ENCODE results near the gene OBP2B.
"Not testable (repeated sequence)": the region's sequence is repeated elsewhere in the genome, so short reads cannot be mapped to it uniquely, and the experiment has no call there.

OBP2B gene

GRCh38 chr9:133201424-133202144 is 7.5 kb downstream of the OBP2B start:
- DNase-seq (ENCODE audit: low read depth in 2 of 2), result no peak

- no peak for DNase-seq (ENCODE audit: low read depth in 2 of 2)
Observed at GRCh38 chr9:133200631-133201030, 8.4 kb downstream of the OBP2B start.

GRCh38 chr9:133199648-133200321 is 9.3 kb downstream of the OBP2B start:
- no peak for DNase-seq (ENCODE audit: low read depth in 2 of 2)

GRCh38 chr9:133195029-133195428 is 14.0 kb downstream of the OBP2B start:
- DNase-seq (ENCODE audit: low read depth in 2 of 2), result no peak

GRCh38 chr9:133194597-133194996 is 14.5 kb downstream of the OBP2B start:
- no peak for DNase-seq (ENCODE audit: low read depth in 2 of 2)

- DNase-seq (ENCODE audit: low read depth in 2 of 2), result no peak
Observed at GRCh38 chr9:133191989-133192388, 17.1 kb downstream of the OBP2B start.

- no peak for DNase-seq (ENCODE audit: low read depth in 2 of 2)
Observed at GRCh38 chr9:133189826-133190225, 19.2 kb downstream of the OBP2B start.

GRCh38 chr9:133188843-133189180 is 20.2 kb downstream of the OBP2B start:
- DNase-seq (ENCODE audit: low read depth in 2 of 2), result no peak

- no peak for DNase-seq (ENCODE audit: low read depth in 2 of 2)
Observed at GRCh38 chr9:133188006-133188842, 20.8 kb downstream of the OBP2B start.

- DNase-seq (ENCODE audit: low read depth in 2 of 2), result no peak
Observed at GRCh38 chr9:133187561-133188005, 21.5 kb downstream of the OBP2B start.

GRCh38 chr9:133186736-133187135 is 22.3 kb downstream of the OBP2B start:
- no peak for DNase-seq (ENCODE audit: low read depth in 2 of 2)

GRCh38 chr9:133184971-133185370 is 24.1 kb downstream of the OBP2B start:
- DNase-seq (ENCODE audit: low read depth in 2 of 2), result no peak

GRCh38 chr9:133182151-133182550 is 26.9 kb downstream of the OBP2B start:
- no peak for DNase-seq (ENCODE audit: low read depth in 2 of 2)

GRCh38 chr9:133181561-133181960 is 27.5 kb downstream of the OBP2B start:
- no peak for DNase-seq (ENCODE audit: low read depth in 2 of 2)

- DNase-seq (ENCODE audit: low read depth in 2 of 2), result no peak
Observed at GRCh38 chr9:133180953-133181352, 28.1 kb downstream of the OBP2B start.

- no peak for DNase-seq (ENCODE audit: low read depth in 2 of 2)
Observed at GRCh38 chr9:133173056-133173455, 36.0 kb downstream of the OBP2B start.

- no peak for DNase-seq (ENCODE audit: low read depth in 2 of 2)
Observed at GRCh38 chr9:133171161-133171961, 37.7 kb downstream of the OBP2B start.

GRCh38 chr9:133170716-133171115 is 38.3 kb downstream of the OBP2B start:
- DNase-seq (ENCODE audit: low read depth in 2 of 2), result no peak

- not testable (repeated sequence) for DNase-seq (ENCODE audit: low read depth in 2 of 2)
Observed at GRCh38 chr9:133169687-133170086, 39.4 kb downstream of the OBP2B start.

GRCh38 chr9:133169102-133169501 is 39.9 kb downstream of the OBP2B start:
- no peak for DNase-seq (ENCODE audit: low read depth in 2 of 2)

- no peak for DNase-seq (ENCODE audit: low read depth in 2 of 2)
Observed at GRCh38 chr9:133168432-133168831, 40.6 kb downstream of the OBP2B start.

GRCh38 chr9:133167769-133168168 is 41.3 kb downstream of the OBP2B start:
- DNase-seq (ENCODE audit: low read depth in 2 of 2), result no peak

Data from stimulated activated CD4-positive, alpha-beta T cell treated with anti-CD3 and anti-CD28 coated beads, Interleukin-1b, Interleukin-23, amount 100 ng/mL, for 1 hour (primary cell).